Progenitor cell of endocrine pancreas (in vitro differentiated cells): ENCODE measurements around the gene DMPK. TPM values are rescaled to one million over a fixed set of nuclear protein-coding genes. Genes with fewer than 3 reads are reported as not detected.

Source experiments
- DNase-seq: peaks from one replicate; pipeline ENCODE4 v3.0.0; 2021; ENCODE audit warnings: low spot score; ENCODE audit not compliant: unreplicated experiment
- H3K27ac Mint-ChIP-seq: 2 replicates; pipeline ENCODE4 v1.8.0; 2021; ENCODE audit warnings: mild to moderate bottlenecking, moderate library complexity, mixed read lengths
- H3K27me3 Mint-ChIP-seq: 2 replicates; pipeline ENCODE4 v1.8.0; 2021; ENCODE audit warnings: mixed read lengths
- H3K36me3 Mint-ChIP-seq: 2 replicates; pipeline ENCODE4 v1.8.0; 2022; ENCODE audit warnings: mixed read lengths; ENCODE audit not compliant: insufficient read depth
- H3K4me1 Mint-ChIP-seq: 2 replicates; pipeline ENCODE4 v1.8.0; 2021; ENCODE audit warnings: low read depth, mixed read lengths
- H3K4me3 Mint-ChIP-seq: 2 replicates; pipeline ENCODE4 v1.8.0; 2021; ENCODE audit warnings: low read depth, mild to moderate bottlenecking, moderate library complexity, mixed read lengths
- H3K9me3 Mint-ChIP-seq: 2 replicates; pipeline ENCODE4 v1.8.0; 2021; ENCODE audit warnings: low read depth, mixed read lengths
- CTCF ChIP-seq: fragments of 200-600 bp; sonication (generic); IDR thresholded peaks from one replicate; pipeline ENCODE4 v1.5.0; 2021; ENCODE audit warnings: antibody characterized with exemption, mild to moderate bottlenecking; ENCODE audit not compliant: unreplicated experiment
- total RNA-seq: library from RNA; stranded (reverse); gene quantifications from 2 replicates; pipeline ENCODE4 v1.2.1, GENCODE V29; 2021

Gene DMPK
- total RNA-seq, 1 donor from 2014 or later = 122 TPM

GRCh38 chr19:45785097-45785496, 2.8 kb upstream of the DMPK start:
- Mint-ChIP-seq H3K4me1 (peaks cover 3% of the 10 kb centered on the region), H3K27me3 (no peaks in the 10 kb centered on the region), H3K9me3 (no peaks in the 10 kb centered on the region), H3K27ac (no peak overlapping the region), H3K4me3 (no peak overlapping the region), H3K36me3 (peaks cover 17% of the 10 kb centered on the region)
- no peak for TF ChIP-seq CTCF
- DNase-seq = no peak

DNA sequence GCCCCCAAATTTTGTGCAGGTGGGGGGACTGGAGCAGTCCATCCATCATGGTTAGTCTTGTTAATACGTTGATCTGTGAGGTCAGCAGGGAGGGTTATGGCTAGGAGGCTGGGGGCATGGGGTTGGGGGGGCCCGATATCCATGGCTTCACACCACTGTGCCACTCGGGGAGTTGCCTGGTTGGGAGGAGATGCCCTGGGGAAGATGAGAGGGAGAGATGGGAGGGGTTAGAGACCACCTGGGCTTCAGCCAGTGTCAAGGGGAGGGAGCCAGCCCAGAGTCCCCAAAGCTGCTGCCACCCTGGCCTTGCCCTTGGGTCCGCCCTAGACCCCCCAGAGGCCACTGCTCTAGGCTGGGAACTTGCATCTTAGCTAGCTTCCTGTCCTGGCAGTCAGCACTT, 1.8 kb upstream of the DMPK start:
- Mint-ChIP-seq H3K9me3 (no peaks in the 10 kb centered on the region), H3K4me1 (peaks cover 10% of the 10 kb centered on the region), H3K27me3 (no peaks in the 10 kb centered on the region), H3K27ac (no peak overlapping the region), H3K4me3 (no peak overlapping the region), H3K36me3 (peaks cover 20% of the 10 kb centered on the region)
- no peak for DNase-seq
- TF ChIP-seq CTCF = no peak

DNA sequence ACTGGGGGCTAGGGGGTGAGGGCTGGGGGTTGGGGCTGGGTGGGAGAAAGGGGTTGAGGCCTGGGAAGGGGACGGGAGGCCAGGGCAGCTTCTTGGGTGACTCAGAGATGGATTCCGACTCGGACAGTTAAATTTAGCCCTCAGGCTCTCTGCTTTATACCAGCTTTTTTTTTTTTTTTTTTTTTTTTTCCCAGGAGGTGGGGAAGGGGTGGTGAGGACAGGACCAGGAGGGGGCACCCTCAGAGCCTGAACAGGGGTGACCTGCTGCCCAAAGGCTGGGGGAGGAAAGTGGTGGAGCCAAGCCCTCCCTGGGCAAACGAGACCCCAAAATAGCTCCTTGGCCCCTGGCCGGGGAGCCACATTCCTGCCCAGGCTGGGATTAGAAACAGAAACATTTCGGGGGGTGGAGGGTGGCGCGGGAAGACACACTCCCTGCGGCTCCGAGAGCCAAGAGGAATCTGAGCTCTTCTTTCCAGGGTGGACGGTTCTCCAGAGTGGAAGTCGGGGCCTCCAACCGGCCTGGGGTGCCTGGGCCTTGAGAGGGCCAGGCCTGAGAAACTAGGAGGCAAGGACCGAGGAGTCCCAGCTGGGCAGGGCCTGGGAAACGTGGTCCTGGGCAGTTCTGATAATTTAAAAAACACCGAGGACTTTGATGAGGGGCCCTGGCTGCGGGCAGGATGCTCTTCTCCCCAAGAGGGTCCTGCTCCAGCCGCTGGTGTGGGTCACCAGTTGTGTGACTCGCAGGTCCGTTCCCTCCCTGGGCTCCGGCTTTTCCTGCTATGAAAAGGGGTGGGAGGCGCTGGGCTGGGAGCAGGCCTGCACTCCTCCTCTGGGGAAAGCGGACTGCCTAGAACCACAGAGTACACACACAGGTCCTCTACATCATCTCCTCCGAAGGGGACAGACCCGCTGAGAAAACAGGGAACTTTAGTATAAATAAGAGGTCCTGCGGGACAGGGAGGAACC, 813 bp upstream of the DMPK start:
- Mint-ChIP-seq H3K4me1 (peaks cover 12% of the 10 kb centered on the region), H3K9me3 (no peaks in the 10 kb centered on the region), H3K27ac (no peak overlapping the region), H3K4me3 (no peak overlapping the region), H3K27me3 (no peaks in the 10 kb centered on the region), H3K36me3 (peaks cover 17% of the 10 kb centered on the region)
- TF ChIP-seq CTCF = no peak
- DNase-seq = no peak

GRCh38 chr19:45781214-45782161, 802 bp downstream of the DMPK start:
- H3K36me3 Mint-ChIP-seq = peaks cover 20% of the 10 kb centered on the region
- no peak overlapping the region for H3K4me3 Mint-ChIP-seq
- TF ChIP-seq CTCF = no peak
- no peaks in the 10 kb centered on the region for H3K9me3 Mint-ChIP-seq
- H3K27me3 Mint-ChIP-seq = no peaks in the 10 kb centered on the region
- DNase-seq = no peak
- peaks cover 12% of the 10 kb centered on the region for H3K4me1 Mint-ChIP-seq
- H3K27ac Mint-ChIP-seq = no peak overlapping the region
